Hepatocyte (in vitro differentiated cells): ENCODE results near the gene RAP1A. TPM values are rescaled to one million over a fixed set of nuclear protein-coding genes. Genes with fewer than 3 reads are reported as not detected.

ENCODE experiments used
- DNase-seq: peaks from one replicate; pipeline ENCODE4 v3.0.0-alpha.2; 2016; ENCODE audit warnings: low spot score
- H2AFZ ChIP-seq: fragments of 200-600 bp; sonication (generic); 2 replicates; pipeline ENCODE4 v1.6.0; 2016; ENCODE audit warnings: antibody characterized with exemption, mild to moderate bottlenecking
- H3K27ac ChIP-seq: fragments of 200-600 bp; sonication (generic); 2 replicates; pipeline ENCODE4 v1.5.1; 2016; ENCODE audit warnings: mild to moderate bottlenecking
- H3K27me3 ChIP-seq: fragments of 200-600 bp; sonication (generic); 2 replicates; pipeline ENCODE4 v1.6.1; 2016
- H3K36me3 ChIP-seq: fragments of 200-600 bp; sonication (generic); replicated peaks from 2 replicates; pipeline ENCODE4 v1.5.1; 2016; ENCODE audit warnings: low read depth; ENCODE audit not compliant: insufficient read depth
- H3K4me1 ChIP-seq: fragments of 200-600 bp; sonication (generic); 2 replicates; pipeline ENCODE4 v1.5.1; 2016; ENCODE audit warnings: mild to moderate bottlenecking, moderate library complexity; ENCODE audit not compliant: insufficient read depth
- H3K4me2 ChIP-seq: fragments of 200-600 bp; sonication (generic); 2 replicates; pipeline ENCODE4 v1.6.0; 2016
- H3K4me3 ChIP-seq: fragments of 200-600 bp; sonication (generic); 2 replicates; pipeline ENCODE4 v1.5.1; 2016; ENCODE audit warnings: mild to moderate bottlenecking
- H3K79me2 ChIP-seq: fragments of 200-600 bp; sonication (generic); 2 replicates; pipeline ENCODE4 v1.6.0; 2017; ENCODE audit warnings: mild to moderate bottlenecking
- H3K9me2 ChIP-seq: fragments of 200-600 bp; sonication (generic); replicated peaks from 2 replicates; pipeline ENCODE4 v1.6.0; 2017; ENCODE audit warnings: mild to moderate bottlenecking; ENCODE audit not compliant: insufficient read depth
- H3K9me3 ChIP-seq: fragments of 200-600 bp; sonication (generic); 2 replicates; pipeline ENCODE4 v1.5.1; 2016; ENCODE audit warnings: low read depth, mild to moderate bottlenecking
- H4K20me1 ChIP-seq: fragments of 200-600 bp; sonication (generic); 2 replicates; pipeline ENCODE4 v1.6.0; 2016; ENCODE audit warnings: mild to moderate bottlenecking; ENCODE audit not compliant: insufficient read depth, poor library complexity, severe bottlenecking
- CTCF ChIP-seq: fragments of 200-600 bp; sonication (generic); IDR thresholded peaks from 2 replicates; pipeline ENCODE4 v1.5.1; 2016; ENCODE audit warnings: antibody characterized with exemption, mild to moderate bottlenecking; ENCODE audit not compliant: poor library complexity
- EZH2 ChIP-seq: fragments of 200-600 bp; sonication (generic); IDR thresholded peaks from 2 replicates; pipeline ENCODE4 v1.6.1; 2016; ENCODE audit warnings: antibody characterized with exemption, mild to moderate bottlenecking, borderline replicate concordance
- EZH2phosphoT487 ChIP-seq: fragments of 200-600 bp; sonication (generic); IDR thresholded peaks from one replicate; pipeline ENCODE4 v1.6.1; 2018; ENCODE audit warnings: antibody characterized with exemption, mild to moderate bottlenecking, low read depth, moderate library complexity; ENCODE audit not compliant: unreplicated experiment, severe bottlenecking
- WGBS: methylation state at CpG from one replicate; pipeline ENCODE4 v1.1.6; 2016; ENCODE audit warnings: low lambda C conversion rate; ENCODE audit errors: missing lambda C conversion rate; 5-methylcytosine and 5-hydroxymethylcytosine counted together
- polyA plus RNA-seq: library from polyadenylated mRNA; unstranded; fragments of >200 nt; fragmentation: Nextera tagmentation; extraction: Ambion mirVana; gene quantifications from 2 replicates; pipeline ENCODE4 v1.2.1, GENCODE V29; 2016
- total RNA-seq: library from RNA; depleted of rRNA; stranded (reverse); fragments of >200 nt; gene quantifications from 2 replicates; pipeline ENCODE4 v1.2.3, GENCODE V29; 2014

RAP1A gene
- total and polyA plus RNA-seq, 2 experiments from 2014 or later = 48.8 to 49.6 TPM

- Histone ChIP-seq H3K79me2 (no peaks in the 10 kb centered on the region), H3K4me3 (no peak overlapping the region), H3K9me2 (no peaks in the 10 kb centered on the region), H3K27me3 (no peaks in the 10 kb centered on the region), H3K4me2 (no peak overlapping the region), H3K27ac (no peak overlapping the region), H3K9me3 (no peaks in the 10 kb centered on the region), H3K4me1 (no peaks in the 10 kb centered on the region), H4K20me1 (no peaks in the 10 kb centered on the region), H2AFZ (no peak overlapping the region), H3K36me3 (no peaks in the 10 kb centered on the region)
- WGBS = 45% methylated on average over 1 of the region's 1 CpG
- DNase-seq = no peak
- no peak for TF ChIP-seq EZH2
- no peak for TF ChIP-seq EZH2phosphoT487
- TF ChIP-seq CTCF = no peak
Measured at GRCh38 chr1:111585447-111586086, 34.0 kb upstream of the RAP1A start.

- no peaks in the 10 kb centered on the region for H3K4me1 ChIP-seq
- H2AFZ ChIP-seq = no peak overlapping the region
- 86% methylated on average over 2 of the region's 2 CpGs for WGBS
- no peaks in the 10 kb centered on the region for H3K9me3 ChIP-seq
- H4K20me1 ChIP-seq = no peaks in the 10 kb centered on the region
- H3K27me3 ChIP-seq = no peaks in the 10 kb centered on the region
- no peak overlapping the region for H3K27ac ChIP-seq
- no peak overlapping the region for H3K4me3 ChIP-seq
- H3K36me3 ChIP-seq = no peaks in the 10 kb centered on the region
- DNase-seq = no peak
- no peaks in the 10 kb centered on the region for H3K79me2 ChIP-seq
- TF ChIP-seq EZH2phosphoT487 (no peak), CTCF (no peak), EZH2 (no peak)
- H3K4me2 ChIP-seq = no peak overlapping the region
- no peaks in the 10 kb centered on the region for H3K9me2 ChIP-seq
Measured at GRCh38 chr1:111586112-111586511, 33.5 kb upstream of the RAP1A start.

GRCh38 chr1:111587509-111588174, 31.9 kb upstream of the RAP1A start:
- no peak for DNase-seq
- no peak overlapping the region for H3K4me3 ChIP-seq
- H2AFZ ChIP-seq = no peak overlapping the region
- no peaks in the 10 kb centered on the region for H3K79me2 ChIP-seq
- no peaks in the 10 kb centered on the region for H3K9me3 ChIP-seq
- 85% methylated on average over 4 of the region's 4 CpGs for WGBS
- H3K9me2 ChIP-seq = no peaks in the 10 kb centered on the region
- peaks cover 8% of the 10 kb centered on the region for H3K4me1 ChIP-seq
- TF ChIP-seq CTCF = no peak
- no peak for TF ChIP-seq EZH2
- TF ChIP-seq EZH2phosphoT487 = no peak
- no peaks in the 10 kb centered on the region for H3K27me3 ChIP-seq
- H4K20me1 ChIP-seq = no peaks in the 10 kb centered on the region
- no peaks in the 10 kb centered on the region for H3K36me3 ChIP-seq
- H3K4me2 ChIP-seq = no peak overlapping the region
- no peak overlapping the region for H3K27ac ChIP-seq
